Measurements from ENCODE around the gene DUSP22. TPM values are rescaled to one million over a fixed set of nuclear protein-coding genes. Genes with fewer than 3 reads are reported as not detected.

Gene DUSP22
- total RNA-seq, 1 donor from 2014 or later = 61.2 TPM

GRCh38 chr6:299104-299980, 7.1 kb downstream of the DUSP22 start:
- no peaks in the 10 kb centered on the region for H3K36me3 ChIP-seq
- DNase-seq (no peak), ATAC-seq (no peak)
- H3K9me3 ChIP-seq = no peaks in the 10 kb centered on the region
- H3K4me1 ChIP-seq = peaks cover 47% of the 10 kb centered on the region
- no peak for TF ChIP-seq CTCF (IDR thresholded peaks at IDR 0.05)
- intact Hi-C loops (cut with DNase I) = no loop called here
- H3K27me3 ChIP-seq = no peaks in the 10 kb centered on the region
- no peak overlapping the region for H3K27ac ChIP-seq
- H3K4me3 ChIP-seq = no peak overlapping the region

- Histone ChIP-seq H3K27ac (no peak overlapping the region), H3K4me3 (no peak overlapping the region), H3K9me3 (no peaks in the 10 kb centered on the region), H3K27me3 (no peaks in the 10 kb centered on the region), H3K36me3 (no peaks in the 10 kb centered on the region), H3K4me1 (peaks cover 40% of the 10 kb centered on the region)
- no peak for DNase-seq
- ATAC-seq = no peak
- TF ChIP-seq CTCF (IDR thresholded peaks at IDR 0.05) = no peak
- intact Hi-C loops (cut with DNase I) = no loop called here
Measured at GRCh38 chr6:300026-300425, 7.7 kb downstream of the DUSP22 start.

DNA sequence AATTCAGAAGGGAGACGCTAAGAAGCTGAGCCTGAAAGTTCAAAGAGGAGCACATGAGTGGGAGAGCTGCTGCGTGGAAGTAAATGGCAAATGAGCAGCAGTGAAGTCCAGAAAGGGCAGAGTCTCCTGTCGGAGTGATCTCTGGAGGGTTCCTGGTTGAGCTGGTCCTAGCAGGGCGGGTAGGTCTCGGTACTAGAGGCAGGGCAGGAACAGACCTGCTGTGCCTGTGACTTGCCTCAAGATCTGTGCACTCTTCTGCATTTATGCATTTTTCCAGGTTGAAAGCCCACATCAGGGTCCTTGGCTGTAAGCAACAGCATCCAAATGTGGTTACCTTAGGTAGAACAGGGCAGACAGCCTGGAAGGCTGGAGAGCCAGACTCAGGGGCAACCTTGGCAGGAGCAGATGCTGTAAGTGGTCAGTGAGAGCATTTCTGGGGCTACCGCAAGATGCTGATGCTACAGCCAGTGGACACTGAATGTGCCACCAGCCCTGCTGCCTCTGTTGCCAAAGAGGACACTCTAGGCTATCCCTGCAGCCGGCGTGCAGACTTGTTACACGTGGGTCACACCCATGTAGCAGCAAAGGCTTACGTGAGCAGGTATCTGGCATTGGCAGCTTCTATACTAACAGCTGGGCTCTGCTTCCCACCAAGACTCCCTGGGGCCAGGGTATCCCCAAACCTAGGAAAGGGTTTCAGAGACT, 8.4 kb downstream of the DUSP22 start:
- peaks cover 34% of the 10 kb centered on the region for H3K4me1 ChIP-seq
- DNase-seq (no peak), ATAC-seq (no peak)
- H3K4me3 ChIP-seq = no peak overlapping the region
- no peak overlapping the region for H3K27ac ChIP-seq
- H3K27me3 ChIP-seq = no peaks in the 10 kb centered on the region
- intact Hi-C loops (cut with DNase I) = no loop called here
- no peaks in the 10 kb centered on the region for H3K36me3 ChIP-seq
- no peak for TF ChIP-seq CTCF (IDR thresholded peaks at IDR 0.05)
- H3K9me3 ChIP-seq = no peaks in the 10 kb centered on the region

DNA sequence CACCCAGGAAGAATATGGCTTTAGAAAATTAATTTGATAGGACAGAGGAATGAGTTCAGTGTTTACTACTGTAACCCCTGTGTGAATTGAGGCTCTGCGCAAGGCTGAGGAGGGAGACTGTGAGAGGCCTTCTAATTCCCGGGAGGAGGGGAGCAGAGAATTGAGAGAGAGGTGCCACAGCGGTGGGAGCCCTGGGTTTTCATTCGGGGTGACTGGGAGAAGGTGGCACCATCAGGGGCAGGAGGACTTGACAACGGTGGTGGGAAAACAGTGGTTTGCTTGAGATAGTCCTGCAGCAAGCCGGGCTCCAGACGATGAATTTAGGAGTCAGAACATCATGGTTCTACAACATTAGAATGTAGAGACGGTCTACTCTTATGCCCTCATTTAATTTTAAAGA, 9.2 kb downstream of the DUSP22 start:
- intact Hi-C loops (cut with DNase I) = no loop called here
- Histone ChIP-seq H3K4me1 (peaks cover 26% of the 10 kb centered on the region), H3K9me3 (no peaks in the 10 kb centered on the region), H3K27me3 (no peaks in the 10 kb centered on the region), H3K4me3 (no peak overlapping the region), H3K36me3 (no peaks in the 10 kb centered on the region), H3K27ac (no peak overlapping the region)
- ATAC-seq = no peak
- TF ChIP-seq CTCF (IDR thresholded peaks at IDR 0.05) = no peak
- DNase-seq = no peak

DNA sequence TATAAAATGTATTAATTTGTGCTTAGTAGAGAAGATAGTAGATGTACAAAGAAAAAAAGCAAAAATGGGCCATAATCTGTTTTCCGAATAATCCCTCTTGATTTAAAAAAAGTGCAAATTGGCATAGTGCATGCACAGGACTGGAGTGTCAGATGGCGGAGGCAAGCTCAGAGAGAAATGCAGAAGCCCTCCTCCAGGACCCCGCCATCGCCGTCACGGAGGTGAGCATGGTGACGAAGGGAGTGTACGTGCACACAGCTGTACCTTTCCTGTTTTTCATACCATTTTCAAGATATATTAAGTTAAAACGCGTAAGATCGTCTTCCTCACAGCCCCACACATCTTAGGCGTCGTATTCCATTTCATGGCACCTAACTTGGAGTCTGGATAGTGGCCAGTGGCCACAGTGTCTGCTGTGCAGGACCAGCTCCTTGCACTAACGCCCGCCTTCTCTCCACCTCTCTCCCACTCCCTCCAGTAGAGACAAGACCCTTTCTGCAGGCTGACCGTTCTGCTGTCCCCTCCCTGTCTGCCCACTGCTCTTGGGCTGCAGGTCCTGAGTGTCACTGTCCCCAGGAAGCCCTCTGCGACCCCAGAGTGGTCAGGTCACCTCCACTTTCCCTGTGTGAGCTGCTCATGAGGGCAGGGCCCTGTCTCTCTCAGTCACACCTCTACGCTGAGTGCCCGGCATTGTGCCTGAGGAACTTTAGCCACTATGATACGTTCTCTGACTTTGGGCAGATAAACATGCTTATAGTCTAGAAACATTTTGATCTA, 9.8 kb downstream of the DUSP22 start:
- DNase-seq = no peak
- H3K9me3 ChIP-seq = no peaks in the 10 kb centered on the region
- no peak overlapping the region for H3K27ac ChIP-seq
- no peak for ATAC-seq
- no peak overlapping the region for H3K4me3 ChIP-seq
- no peaks in the 10 kb centered on the region for H3K27me3 ChIP-seq
- no peak for TF ChIP-seq CTCF (IDR thresholded peaks at IDR 0.05)
- no peaks in the 10 kb centered on the region for H3K36me3 ChIP-seq
- H3K4me1 ChIP-seq = peaks cover 25% of the 10 kb centered on the region
- intact Hi-C loops (cut with DNase I) = no loop called here
